ENCODE results near the gene ADAM8. TPM values are rescaled to one million over a fixed set of nuclear protein-coding genes. Genes with fewer than 3 reads are reported as not detected.

Gene ADAM8
- total and polyA plus RNA-seq, 2 of the 8 experiments (the other 6 are each of a cell fraction or from before 2014, with no cell fraction given) = 4.6 TPM

GRCh38 chr10:133264461-133264860 lies 12.2 kb downstream of the ADAM8 start (continued):
- TF ChIP-seq NANOG (IDR thresholded peaks at IDR 0.05; ENCODE audit: insufficient read depth, low read depth, low read length, poor library complexity, severe bottlenecking) (no peak), CHD7 (IDR thresholded peaks at IDR 0.05; ENCODE audit: insufficient replicate concordance, low read length) (no peak)
